H1 (cell line): ENCODE data around the gene IFNL2. TPM values are rescaled to one million over a fixed set of nuclear protein-coding genes. Genes with fewer than 3 reads are reported as not detected.

Experiments
- CTCF ChIA-PET: fragments of 300-600 bp; sonication (Branson Sonifier 250); formaldehyde crosslinking; loops from one replicate; lab custom pipeline; 2021; ENCODE audit not compliant: partially characterized antibody; lab: Charles Lee
- POLR2A ChIA-PET: fragments of 300-600 bp; sonication (Branson Sonifier 250); formaldehyde crosslinking; loops from one replicate; lab custom pipeline; 2021; ENCODE audit warnings: inconsistent platforms; ENCODE audit not compliant: partially characterized antibody; lab: Charles Lee
- DNase-seq, 2 experiments: peaks; one replicate each; pipeline versions ENCODE4 v3.0.0 to v3.0.0-alpha.2; 2010 to 2022; ENCODE audit warnings: low spot score in 2 of 2, low read depth in 1 of 2, mixed read lengths in 1 of 2
- FAIRE-seq: peaks from 2 replicates; lab custom pipeline; 2011; peaks lifted over from hg19 to GRCh38; lab: Jason Lieb, UNC
- H2AFZ ChIP-seq: 2 replicates; pipeline ENCODE4 v1.8.1; 2012; ENCODE audit warnings: low read length, inconsistent platforms
- H2AK5ac ChIP-seq: 2 replicates; pipeline ENCODE4 v1.6.1; 2013; ENCODE audit warnings: low read depth, low read length
- H2BK120ac ChIP-seq: replicated peaks from 2 replicates; pipeline ENCODE3; 2013; ENCODE audit warnings: low read depth, low read length, inconsistent platforms
- H2BK12ac ChIP-seq: 2 replicates; pipeline ENCODE4 v1.6.1; 2013; ENCODE audit warnings: low read depth, low read length
- H2BK15ac ChIP-seq: 2 replicates; pipeline ENCODE4 v1.6.1; 2013; ENCODE audit warnings: low read length
- H2BK20ac ChIP-seq: 2 replicates; pipeline ENCODE4 v1.6.1; 2013; ENCODE audit warnings: low read length
- H2BK5ac ChIP-seq: 2 replicates; pipeline ENCODE4 v1.6.1; 2013; ENCODE audit warnings: low read depth, low read length
- H3K14ac ChIP-seq: 2 replicates; pipeline ENCODE4 v1.6.1; 2013; ENCODE audit warnings: inconsistent platforms; ENCODE audit not compliant: insufficient read length
- H3K18ac ChIP-seq: 2 replicates; pipeline ENCODE4 v1.6.1; 2013; ENCODE audit warnings: low read length; ENCODE audit errors: extremely low read depth
- H3K23ac ChIP-seq: 2 replicates; pipeline ENCODE4 v1.6.1; 2013; ENCODE audit warnings: inconsistent platforms; ENCODE audit not compliant: insufficient read length
- H3K23me2 ChIP-seq: 2 replicates; pipeline ENCODE4 v1.6.1; 2013; ENCODE audit warnings: low read depth, low read length
- H3K27ac ChIP-seq: 2 replicates; pipeline ENCODE4 v1.6.1; 2011; ENCODE audit warnings: low read depth, low read length, inconsistent platforms
- H3K27me3 ChIP-seq, 4 experiments: replicated peaks in 1 of 4; 1 replicate in 1 of 4; 2 replicates in 3 of 4; pipeline versions ENCODE4 v1.6.1 to v1.8.1; 2011 to 2013; ENCODE audit warnings: low read length in 3 of 4, mild to moderate bottlenecking in 3 of 4, inconsistent platforms in 2 of 4, mixed read lengths in 2 of 4, moderate library complexity in 1 of 4; ENCODE audit not compliant: control insufficient read depth in 3 of 4, insufficient read depth in 3 of 4; ENCODE audit errors: extremely low read depth in 1 of 4
- H3K36me3 ChIP-seq, 4 experiments: 2 replicates each; pipeline versions ENCODE4 v1.6.1 to v1.8.1; 2011 to 2013; ENCODE audit warnings: mild to moderate bottlenecking in 4 of 4, low read length in 3 of 4, moderate library complexity in 2 of 4, control low read depth in 1 of 4, inconsistent platforms in 1 of 4; ENCODE audit not compliant: insufficient read depth in 4 of 4, control insufficient read depth in 2 of 4
- H3K4ac ChIP-seq: replicated peaks from 2 replicates; pipeline ENCODE3; 2013; ENCODE audit warnings: low read length, low read depth, mixed read lengths, inconsistent platforms; ENCODE audit not compliant: insufficient read length
- H3K4me1 ChIP-seq, 4 experiments: replicated peaks in 1 of 4; 1 replicate in 1 of 4; 2 replicates in 3 of 4; pipeline versions ENCODE4 v1.6.1 to v1.8.1; 2011 to 2013; ENCODE audit warnings: low read length in 3 of 4, inconsistent platforms in 2 of 4, mixed read lengths in 1 of 4; ENCODE audit not compliant: insufficient read depth in 4 of 4, control insufficient read depth in 3 of 4
- H3K4me2 ChIP-seq, 2 experiments: 2 replicates each; pipeline versions ENCODE4 v1.6.1 to v1.8.1; 2011 to 2013; ENCODE audit warnings: low read depth in 2 of 2, low read length in 2 of 2, control low read depth in 1 of 2, inconsistent platforms in 1 of 2, mild to moderate bottlenecking in 1 of 2; ENCODE audit not compliant: insufficient read depth in 1 of 2
- H3K4me3 ChIP-seq, 4 experiments: fragments of 200-600, 300-600 bp in 1 of 4; sonication (generic), shearing (Covaris generic), sonication (Bioruptor Twin) in 1 of 4; 2 replicates each; pipeline versions ENCODE4 v1.5.1 to v1.8.1; 2011 to 2016; ENCODE audit warnings: low read length in 4 of 4, low read depth in 3 of 4, control low read depth in 2 of 4, inconsistent platforms in 2 of 4, mild to moderate bottlenecking in 2 of 4, mixed read lengths in 1 of 4, moderate library complexity in 1 of 4; ENCODE audit not compliant: insufficient read depth in 2 of 4; ENCODE audit errors: extremely low read depth in 1 of 4
- H3K56ac ChIP-seq: replicated peaks from 2 replicates; pipeline ENCODE3; 2013; ENCODE audit warnings: low read depth, mild to moderate bottlenecking, mixed read lengths, low read length, inconsistent platforms; ENCODE audit not compliant: insufficient read length
- H3K79me1 ChIP-seq: 2 replicates; pipeline ENCODE4 v1.6.1; 2013; ENCODE audit warnings: low read depth, low read length, control low read depth
- H3K79me2 ChIP-seq, 2 experiments: 2 replicates each; pipeline versions ENCODE4 v1.6.1 to v1.8.1; 2012 to 2013; ENCODE audit warnings: low read length in 2 of 2, mild to moderate bottlenecking in 2 of 2, inconsistent platforms in 1 of 2; ENCODE audit not compliant: insufficient read depth in 2 of 2, control insufficient read depth in 1 of 2
- H3K9ac ChIP-seq, 4 experiments: replicated peaks in 1 of 4; 1 replicate in 1 of 4; 2 replicates in 3 of 4; pipeline versions ENCODE4 v1.6.1 to v1.8.1; 2011 to 2013; ENCODE audit warnings: low read depth in 3 of 4, low read length in 3 of 4, control low read depth in 2 of 4, mild to moderate bottlenecking in 2 of 4, moderate library complexity in 2 of 4, inconsistent platforms in 1 of 4; ENCODE audit errors: extremely low read depth in 1 of 4
- H3K9me3 ChIP-seq, 2 experiments: 2 replicates each; pipeline versions ENCODE4 v1.6.1 to v1.8.1; 2012 to 2013; ENCODE audit warnings: mild to moderate bottlenecking in 2 of 2, moderate library complexity in 2 of 2, control low read depth in 1 of 2, inconsistent platforms in 1 of 2, low read depth in 1 of 2, low read length in 1 of 2, mixed read lengths in 1 of 2; ENCODE audit not compliant: insufficient read depth in 2 of 2
- H4K20me1 ChIP-seq, 2 experiments: replicated peaks in 1 of 2; 2 replicates each; pipeline versions ENCODE3 to v1.8.1; 2011 to 2013; ENCODE audit warnings: inconsistent platforms in 2 of 2, low read length in 2 of 2, mild to moderate bottlenecking in 1 of 2; ENCODE audit not compliant: insufficient read depth in 2 of 2, control insufficient read depth in 1 of 2
- H4K5ac ChIP-seq: 2 replicates; pipeline ENCODE4 v1.6.1; 2013; ENCODE audit warnings: low read length, low read depth, mixed read lengths, inconsistent platforms; ENCODE audit not compliant: insufficient read length
- H4K8ac ChIP-seq: 2 replicates; pipeline ENCODE4 v1.8.0; 2013; ENCODE audit warnings: mild to moderate bottlenecking, moderate library complexity, low read length, inconsistent platforms; ENCODE audit not compliant: insufficient read depth; ENCODE audit errors: extremely low read depth
- H4K91ac ChIP-seq: replicated peaks from 2 replicates; pipeline ENCODE3; 2013; ENCODE audit warnings: low read length, mixed read lengths, inconsistent platforms; ENCODE audit not compliant: insufficient read length
- RFX5 ChIP-seq: IDR thresholded peaks from 2 replicates; pipeline ENCODE4 v1.6.1; 2011; ENCODE audit warnings: low read depth, low read length, improper control_type of control experiment, borderline replicate concordance
- TAF7 ChIP-seq: optimal IDR thresholded peaks from 2 replicates; pipeline ENCODE3; 2011; ENCODE audit warnings: low read depth, mild to moderate bottlenecking, inconsistent platforms, low read length, moderate library complexity, borderline replicate concordance
- WGBS, 2 experiments: shearing (Covaris generic) in 1 of 2; methylation state at CpG; one replicate each; pipeline versions ENCODE4 v1.1.6 to v1.1.7; 2013 to 2015; ENCODE audit warnings: low lambda C conversion rate in 2 of 2, mixed read lengths in 2 of 2, inconsistent platforms in 1 of 2, low coverage in 1 of 2, missing lambda C conversion rate in 1 of 2; ENCODE audit not compliant: insufficient replicate concordance in 2 of 2, insufficient coverage in 1 of 2, insufficient read length in 1 of 2; ENCODE audit errors: extremely low coverage in 1 of 2, missing lambda C conversion rate in 1 of 2; 5-methylcytosine and 5-hydroxymethylcytosine counted together
- polyA plus RNA-seq, 7 experiments: library from polyadenylated mRNA; depleted of rRNA in 3 of 7; stranded (reverse) in 5 of 7; unstranded in 2 of 7; fragments of >200 nt in 5 of 7; fragments of 200-250 nt in 2 of 7; gene quantifications; 1 replicate in 5 of 7; 2 replicates in 1 of 7; 4 replicates in 1 of 7; pipeline versions ENCODE4 v1.2.1 to v1.2.3, GENCODE V29; 2011 to 2013; ENCODE audit warnings: missing spikeins in 2 of 7, mixed read lengths in 2 of 7
- total RNA-seq: library from RNA; stranded (reverse); fragmentation: NEBNext Ultra II Directional; extraction: Animal tissue kit (Norgen Biotek cat#: 25700); gene quantifications from 2 replicates; pipeline ENCODE4 v1.2.1, GENCODE V29; 2021

IFNL2 gene
- total and polyA plus RNA-seq, 2 of the 8 experiments (the other 6 are each of a cell fraction or from before 2014, with no cell fraction given), result not detected

- H2BK120ac ChIP-seq, result no peak overlapping the region
- TF ChIP-seq RFX5 (peak; percentile 60; the same call in 1 of the 2 replicates), TAF7 (no peak)
- TF ChIP-seq, all 59 proteins: peak for 1
- no peak overlapping the region for H2AFZ ChIP-seq
- no peak overlapping the region for H2AK5ac ChIP-seq
- no peak overlapping the region for H3K9ac ChIP-seq
- no peak overlapping the region for H3K56ac ChIP-seq
- H3K9me3 ChIP-seq, result peaks cover under 1 to 12% of the 10 kb centered on the region in 2 experiments; a peak in 2 of 4 replicates
- FAIRE-seq, result no peak
- H4K5ac ChIP-seq, result no peak overlapping the region
- ChIA-PET POLR2A (interaction anchor here (0.7 kb wide), 1 partner anchor 31 kb away, joined by 3 read pairs; no protein-coding TSS in a partner anchor), CTCF (interaction anchor here (1.1 to 1.5 kb wide), 4 partner anchors 12 to 66 kb away, joined by 3 to 5 read pairs (median 4); no protein-coding TSS in a partner anchor)
- no peak overlapping the region for H2BK5ac ChIP-seq
- H3K14ac ChIP-seq, result no peak overlapping the region
- no peak overlapping the region for H3K23ac ChIP-seq
- H4K20me1 ChIP-seq, result peaks cover 0 to 4% of the 10 kb centered on the region in 2 experiments
- H2BK15ac ChIP-seq, result no peak overlapping the region
- no peak overlapping the region for H2BK12ac ChIP-seq
- no peak overlapping the region for H3K4ac ChIP-seq
- H3K27me3 ChIP-seq, result peaks cover 36 to 59% (median 40%) of the 10 kb centered on the region in 4 experiments
- H3K79me2 ChIP-seq, result no peaks in the 10 kb centered on the region
- H3K27ac ChIP-seq, result no peak overlapping the region
- H3K18ac ChIP-seq, result no peak overlapping the region
- no peaks in the 10 kb centered on the region for H3K79me1 ChIP-seq
- no peak overlapping the region for H2BK20ac ChIP-seq
- no peak overlapping the region for H3K4me3 ChIP-seq
- H3K4me1 ChIP-seq, result peaks cover 0 to 13% (median 7%) of the 10 kb centered on the region in 4 experiments; a peak in 4 of 7 replicates
- H4K8ac ChIP-seq, result no peak overlapping the region
- 85% methylated on average over 3 of the region's 3 CpGs; no CpG with 5 or more reads in 1 of the 2 experiments for WGBS, 2 experiments
- no peak overlapping the region for H4K91ac ChIP-seq
- H3K4me2 ChIP-seq, result no peak overlapping the region
- peaks cover 11% of the 10 kb centered on the region; the same call in 1 of the 2 replicates for H3K23me2 ChIP-seq
- no peak for DNase-seq
- no peaks in the 10 kb centered on the region for H3K36me3 ChIP-seq
These were observed 6.5 kb upstream of the IFNL2 start for GRCh38 chr19:39261704-39262103.
